ENCODE data around the gene GNG11.

- TF ChIP-seq POLR2A (IDR thresholded peaks at IDR 0.05) (no peak), POLR2AphosphoS5 (IDR thresholded peaks at IDR 0.05) (no peak)
Measured at GRCh38 chr7:93943816-93944540, 22.4 kb downstream of the GNG11 start.
